ENCODE data around the gene SUPT7L. TPM values are rescaled to one million over a fixed set of nuclear protein-coding genes. Genes with fewer than 3 reads are reported as not detected.

The SUPT7L gene
- total and polyA plus RNA-seq, 10 donors = 22.9 to 42.1 (median 30.9) TPM

DNA sequence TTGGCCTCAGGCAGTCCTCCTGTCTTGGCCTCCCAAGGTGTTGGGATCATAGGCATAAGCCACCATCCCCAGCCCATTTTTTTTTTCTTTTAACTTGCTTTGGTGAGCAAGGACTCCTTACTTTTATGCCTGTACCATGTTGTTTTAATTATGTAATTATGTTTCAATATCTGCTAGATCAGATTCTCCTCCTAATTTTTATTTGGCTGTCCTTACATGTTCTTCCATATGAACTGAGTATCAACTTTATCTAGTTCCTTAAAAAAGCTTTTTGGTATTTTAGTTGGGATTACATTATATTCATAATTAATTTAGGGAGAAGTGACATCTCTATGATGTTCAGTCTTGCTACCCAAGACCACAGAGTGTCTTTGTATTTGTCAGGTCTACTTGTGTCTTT lies 18.2 kb downstream of the SUPT7L start:
- Histone ChIP-seq H3K4me3 (no peak overlapping the region), H3K9me3 (no peaks in the 10 kb centered on the region), H3K4me1 (no peaks in the 10 kb centered on the region), H3K36me3 (peaks cover 4 to 100% (median 87%) of the 10 kb centered on the region in 6 donors), H3K27me3 (replicated peaks in 1 of 7) (no peaks in the 10 kb centered on the region), H3K27ac (no peak overlapping the region)
- DNase-seq = no peak
- intact Hi-C loops (cut with DNase I; ENCODE audit: low total_unique reads) = no loop called here
- no peak for TF ChIP-seq POLR2AphosphoS5 (IDR thresholded peaks at IDR 0.05)

- DNase-seq = no peak
- intact Hi-C loops (cut with DNase I; ENCODE audit: low total_unique reads) = no loop called here
- no peak overlapping the region for H3K27ac ChIP-seq
- H3K27me3 ChIP-seq (replicated peaks in 1 of 7) = no peaks in the 10 kb centered on the region
- peaks cover 0 to 4% (median 0%) of the 10 kb centered on the region in 6 donors for H3K4me1 ChIP-seq
- WGBS, 5 donors = 78 to 95% (median 93%) methylated on average over 2 of the region's 2 CpGs
- TF ChIP-seq POLR2AphosphoS5 (IDR thresholded peaks at IDR 0.05) (no peak), CTCF (IDR thresholded peaks at IDR 0.05 in 8 of 11, conservative IDR thresholded peaks at IDR 0.05 in 3 of 11) (no peak), POLR2A (IDR thresholded peaks at IDR 0.05) (no peak)
- no peaks in the 10 kb centered on the region for H3K9me3 ChIP-seq
- H3K36me3 ChIP-seq = peaks cover 4 to 100% (median 87%) of the 10 kb centered on the region in 6 donors
- no peak overlapping the region for H3K4me3 ChIP-seq
Measured at GRCh38 chr2:27640722-27641245, 22.6 kb downstream of the SUPT7L start.

- peaks cover 0 to 4% (median 0%) of the 10 kb centered on the region in 6 donors for H3K4me1 ChIP-seq
- peaks cover 8 to 100% (median 92%) of the 10 kb centered on the region in 6 donors for H3K36me3 ChIP-seq
- no peaks in the 10 kb centered on the region for H3K27me3 ChIP-seq (replicated peaks in 1 of 7)
- no peaks in the 10 kb centered on the region for H3K9me3 ChIP-seq
- TF ChIP-seq POLR2AphosphoS5 (IDR thresholded peaks at IDR 0.05) = no peak
- no peak for TF ChIP-seq POLR2A (IDR thresholded peaks at IDR 0.05)
- TF ChIP-seq CTCF (IDR thresholded peaks at IDR 0.05 in 8 of 11, conservative IDR thresholded peaks at IDR 0.05 in 3 of 11) = no peak
- intact Hi-C loops (cut with DNase I; ENCODE audit: low total_unique reads) = no loop called here
- DNase-seq = no peak
- 57 to 87% (median 63%) methylated on average over 3 of the region's 3 CpGs for WGBS, 5 donors
- no peak overlapping the region for H3K27ac ChIP-seq
- H3K4me3 ChIP-seq = no peak overlapping the region
Measured at GRCh38 chr2:27638709-27639108, 24.7 kb downstream of the SUPT7L start.

- H3K9me3 ChIP-seq = no peaks in the 10 kb centered on the region
- TF ChIP-seq CTCF (IDR thresholded peaks at IDR 0.05 in 8 of 11, conservative IDR thresholded peaks at IDR 0.05 in 3 of 11) (no peak), POLR2A (IDR thresholded peaks at IDR 0.05) (no peak), POLR2AphosphoS5 (IDR thresholded peaks at IDR 0.05) (no peak)
- 69 to 87% (median 86%) methylated on average over 3 of the region's 3 CpGs for WGBS, 5 donors
- H3K27me3 ChIP-seq (replicated peaks in 1 of 7) = no peaks in the 10 kb centered on the region
- peaks cover 8 to 100% (median 94%) of the 10 kb centered on the region in 6 donors for H3K36me3 ChIP-seq
- no peak overlapping the region for H3K4me3 ChIP-seq
- intact Hi-C loops (cut with DNase I; ENCODE audit: low total_unique reads) = no loop called here
- DNase-seq = no peak
- H3K4me1 ChIP-seq = peaks cover 0 to 4% (median 0%) of the 10 kb centered on the region in 6 donors
- no peak overlapping the region for H3K27ac ChIP-seq
Measured at GRCh38 chr2:27638037-27638637, 25.3 kb downstream of the SUPT7L start.

Data from spleen (tissue), 11 donors.